ENCODE measurements around the gene DHRSX.
"Not testable (repeated sequence)": the region's sequence is repeated elsewhere in the genome, so short reads cannot be mapped to it uniquely, and the experiment has no call there.

- TF ChIP-seq POLR2A, CTCF (IDR thresholded peaks at IDR 0.05): not testable (repeated sequence)
Measured at GRCh38 chrX:2241496-2241895, 259.3 kb downstream of the DHRSX start.

Measured in breast epithelium (tissue), 3 donors.